Measurements from ENCODE around the gene POLRMT. TPM values are rescaled to one million over a fixed set of nuclear protein-coding genes. Genes with fewer than 3 reads are reported as not detected.
"Not testable (repeated sequence)": the region's sequence is repeated elsewhere in the genome, so short reads cannot be mapped to it uniquely, and the experiment has no call there.

The POLRMT gene
- total RNA-seq, 1 donor = 22.0 TPM

GRCh38 chr19:623175-623916, 10.0 kb downstream of the POLRMT start:
- no peak overlapping the region for H3K4me3 ChIP-seq (ENCODE audit: low read depth, low read length)
- DNase-seq (ENCODE audit: low read depth) = no peak
- no peak for TF ChIP-seq CTCF (IDR thresholded peaks at IDR 0.05; ENCODE audit: insufficient read depth, low read length)

- no peak overlapping the region for H3K4me3 ChIP-seq (ENCODE audit: low read depth, low read length)
- TF ChIP-seq CTCF (IDR thresholded peaks at IDR 0.05; ENCODE audit: insufficient read depth, low read length) = no peak
- no peak for DNase-seq (ENCODE audit: low read depth)
Measured at GRCh38 chr19:622666-623065, 10.7 kb downstream of the POLRMT start.

- no peak for TF ChIP-seq CTCF (IDR thresholded peaks at IDR 0.05; ENCODE audit: insufficient read depth, low read length)
- no peak overlapping the region for H3K4me3 ChIP-seq (ENCODE audit: low read depth, low read length)
- no peak for DNase-seq (ENCODE audit: low read depth)
Measured at GRCh38 chr19:621819-622218, 11.5 kb downstream of the POLRMT start.

GRCh38 chr19:621191-621590, 12.1 kb downstream of the POLRMT start:
- DNase-seq (ENCODE audit: low read depth); H3K4me3 ChIP-seq (ENCODE audit: low read depth, low read length): not testable (repeated sequence)

- TF ChIP-seq CTCF (IDR thresholded peaks at IDR 0.05; ENCODE audit: insufficient read depth, low read length) = no peak
- H3K4me3 ChIP-seq (ENCODE audit: low read depth, low read length) = no peak overlapping the region
- DNase-seq (ENCODE audit: low read depth) = no peak
Measured at GRCh38 chr19:620166-620862, 13.0 kb downstream of the POLRMT start.

- H3K4me3 ChIP-seq (ENCODE audit: low read depth, low read length) = no peak overlapping the region
- TF ChIP-seq CTCF (IDR thresholded peaks at IDR 0.05; ENCODE audit: insufficient read depth, low read length) = no peak
- DNase-seq (ENCODE audit: low read depth) = no peak
Measured at GRCh38 chr19:619286-620002, 13.9 kb downstream of the POLRMT start.

GRCh38 chr19:618674-619285, 14.6 kb downstream of the POLRMT start:
- DNase-seq (ENCODE audit: low read depth) = no peak
- no peak for TF ChIP-seq CTCF (IDR thresholded peaks at IDR 0.05; ENCODE audit: insufficient read depth, low read length)
- no peak overlapping the region for H3K4me3 ChIP-seq (ENCODE audit: low read depth, low read length)

All from fibroblast of the aortic adventitia (primary cell).